ENCODE data around the gene PAM.
A peak's percentile ranks its signal among the peaks of the same experiment; 100 is the strongest.

The PAM gene

DNA sequence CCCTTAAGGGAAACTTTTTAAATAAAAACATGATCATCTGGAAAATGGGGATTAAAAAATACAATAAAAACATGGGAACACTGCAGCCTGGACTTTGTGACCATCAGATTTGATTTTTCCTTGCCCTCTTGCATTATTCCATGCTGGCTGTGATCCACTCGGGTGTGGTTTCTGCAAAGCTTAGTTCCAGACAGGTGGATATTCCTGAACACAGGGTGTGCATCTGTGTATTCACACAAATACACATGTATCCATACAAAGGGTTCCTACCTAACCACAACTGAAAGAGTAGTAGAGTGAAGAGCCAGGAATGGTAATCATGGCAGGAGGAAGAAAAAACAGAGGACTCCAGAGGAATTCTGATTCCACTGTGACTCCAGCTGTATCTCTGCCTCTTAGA is 178.2 kb downstream of the PAM start (continued):
- TF ChIP-seq, protein P1, sequence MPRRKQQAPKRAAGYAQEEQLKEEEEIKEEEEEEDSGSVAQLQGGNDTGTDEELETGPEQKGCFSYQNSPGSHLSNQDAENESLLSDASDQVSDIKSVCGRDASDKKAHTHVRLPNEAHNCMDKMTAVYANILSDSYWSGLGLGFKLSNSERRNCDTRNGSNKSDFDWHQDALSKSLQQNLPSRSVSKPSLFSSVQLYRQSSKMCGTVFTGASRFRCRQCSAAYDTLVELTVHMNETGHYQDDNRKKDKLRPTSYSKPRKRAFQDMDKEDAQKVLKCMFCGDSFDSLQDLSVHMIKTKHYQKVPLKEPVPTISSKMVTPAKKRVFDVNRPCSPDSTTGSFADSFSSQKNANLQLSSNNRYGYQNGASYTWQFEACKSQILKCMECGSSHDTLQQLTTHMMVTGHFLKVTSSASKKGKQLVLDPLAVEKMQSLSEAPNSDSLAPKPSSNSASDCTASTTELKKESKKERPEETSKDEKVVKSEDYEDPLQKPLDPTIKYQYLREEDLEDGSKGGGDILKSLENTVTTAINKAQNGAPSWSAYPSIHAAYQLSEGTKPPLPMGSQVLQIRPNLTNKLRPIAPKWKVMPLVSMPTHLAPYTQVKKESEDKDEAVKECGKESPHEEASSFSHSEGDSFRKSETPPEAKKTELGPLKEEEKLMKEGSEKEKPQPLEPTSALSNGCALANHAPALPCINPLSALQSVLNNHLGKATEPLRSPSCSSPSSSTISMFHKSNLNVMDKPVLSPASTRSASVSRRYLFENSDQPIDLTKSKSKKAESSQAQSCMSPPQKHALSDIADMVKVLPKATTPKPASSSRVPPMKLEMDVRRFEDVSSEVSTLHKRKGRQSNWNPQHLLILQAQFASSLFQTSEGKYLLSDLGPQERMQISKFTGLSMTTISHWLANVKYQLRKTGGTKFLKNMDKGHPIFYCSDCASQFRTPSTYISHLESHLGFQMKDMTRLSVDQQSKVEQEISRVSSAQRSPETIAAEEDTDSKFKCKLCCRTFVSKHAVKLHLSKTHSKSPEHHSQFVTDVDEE (CRISPR knock-in tag; IDR thresholded peaks at IDR 0.05): no peak
- no peak for TF ChIP-seq OSR1 (CRISPR knock-in tag; IDR thresholded peaks at IDR 0.05)
- no peak for TF ChIP-seq TOX (CRISPR knock-in tag; IDR thresholded peaks at IDR 0.05; ENCODE audit: borderline replicate concordance)
- no peak for TF ChIP-seq SNAI2 (CRISPR knock-in tag; IDR thresholded peaks at IDR 0.05)
- TF ChIP-seq ZFP3 (CRISPR knock-in tag; IDR thresholded peaks at IDR 0.05): no peak
- no peak for TF ChIP-seq CSDC2 (CRISPR knock-in tag; IDR thresholded peaks at IDR 0.05)
- no peak for TF ChIP-seq ESRRG (CRISPR knock-in tag; IDR thresholded peaks at IDR 0.05)
- TF ChIP-seq ZNF70 (CRISPR knock-in tag; IDR thresholded peaks at IDR 0.05): no peak
- TF ChIP-seq TCF4 (CRISPR knock-in tag; IDR thresholded peaks at IDR 0.05; ENCODE audit: borderline replicate concordance): no peak

DNA sequence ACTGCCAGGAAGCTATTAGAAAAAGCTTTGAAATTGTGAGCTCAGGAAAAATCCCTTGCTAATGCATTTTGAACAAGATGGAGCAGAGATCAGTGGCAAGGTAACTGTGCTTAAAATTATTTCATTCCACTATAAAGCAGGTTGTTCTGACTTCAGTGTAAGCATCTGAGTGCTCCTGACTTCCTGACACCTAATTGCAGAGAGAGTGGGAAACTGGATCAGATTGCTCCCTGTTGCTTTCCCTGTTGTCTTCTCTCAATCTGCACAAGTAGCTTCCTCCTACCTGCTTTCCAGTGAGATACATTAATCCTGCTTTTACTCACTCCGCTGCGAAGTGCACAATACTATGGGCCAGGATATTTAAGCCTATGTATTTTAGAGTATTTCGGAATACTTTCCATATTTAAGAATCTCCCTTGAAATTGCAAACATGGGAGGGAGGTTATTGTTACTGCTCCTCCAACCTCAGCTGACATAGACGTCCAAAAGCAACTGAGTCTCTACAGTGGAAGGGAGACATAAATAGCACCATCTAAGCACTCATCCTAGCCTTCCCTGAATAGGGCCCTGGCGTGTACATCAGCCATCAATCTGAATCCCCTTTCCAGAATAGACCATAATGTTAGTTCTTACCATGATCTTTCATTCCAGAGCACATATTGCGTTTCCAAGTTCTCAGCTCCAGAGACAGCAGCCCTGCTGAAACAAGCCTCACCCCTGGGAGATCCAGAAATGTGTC is 178.8 kb downstream of the PAM start:
- ATAC-seq: no peak
- TF ChIP-seq GLIS3 (CRISPR knock-in tag; IDR thresholded peaks at IDR 0.05): no peak
- TF ChIP-seq, protein P2, sequence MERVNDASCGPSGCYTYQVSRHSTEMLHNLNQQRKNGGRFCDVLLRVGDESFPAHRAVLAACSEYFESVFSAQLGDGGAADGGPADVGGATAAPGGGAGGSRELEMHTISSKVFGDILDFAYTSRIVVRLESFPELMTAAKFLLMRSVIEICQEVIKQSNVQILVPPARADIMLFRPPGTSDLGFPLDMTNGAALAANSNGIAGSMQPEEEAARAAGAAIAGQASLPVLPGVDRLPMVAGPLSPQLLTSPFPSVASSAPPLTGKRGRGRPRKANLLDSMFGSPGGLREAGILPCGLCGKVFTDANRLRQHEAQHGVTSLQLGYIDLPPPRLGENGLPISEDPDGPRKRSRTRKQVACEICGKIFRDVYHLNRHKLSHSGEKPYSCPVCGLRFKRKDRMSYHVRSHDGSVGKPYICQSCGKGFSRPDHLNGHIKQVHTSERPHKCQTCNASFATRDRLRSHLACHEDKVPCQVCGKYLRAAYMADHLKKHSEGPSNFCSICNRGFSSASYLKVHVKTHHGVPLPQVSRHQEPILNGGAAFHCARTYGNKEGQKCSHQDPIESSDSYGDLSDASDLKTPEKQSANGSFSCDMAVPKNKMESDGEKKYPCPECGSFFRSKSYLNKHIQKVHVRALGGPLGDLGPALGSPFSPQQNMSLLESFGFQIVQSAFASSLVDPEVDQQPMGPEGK (CRISPR knock-in tag; IDR thresholded peaks at IDR 0.05; ENCODE audit: borderline replicate concordance): no peak
- no peak for TF ChIP-seq TOX (CRISPR knock-in tag; IDR thresholded peaks at IDR 0.05; ENCODE audit: borderline replicate concordance)
- no peak for TF ChIP-seq ZNF70 (CRISPR knock-in tag; IDR thresholded peaks at IDR 0.05)
- TF ChIP-seq TCF4 (CRISPR knock-in tag; IDR thresholded peaks at IDR 0.05; ENCODE audit: borderline replicate concordance): no peak
- TF ChIP-seq ZC3H10 (CRISPR knock-in tag; IDR thresholded peaks at IDR 0.05): no peak
- TF ChIP-seq ZFP3 (CRISPR knock-in tag; IDR thresholded peaks at IDR 0.05): no peak
- no peak for TF ChIP-seq PPARA (CRISPR knock-in tag; IDR thresholded peaks at IDR 0.05; ENCODE audit: borderline replicate concordance)
- TF ChIP-seq RARB (CRISPR knock-in tag; IDR thresholded peaks at IDR 0.05): no peak
- TF ChIP-seq ZNF8 (CRISPR knock-in tag; IDR thresholded peaks at IDR 0.05): no peak

DNA sequence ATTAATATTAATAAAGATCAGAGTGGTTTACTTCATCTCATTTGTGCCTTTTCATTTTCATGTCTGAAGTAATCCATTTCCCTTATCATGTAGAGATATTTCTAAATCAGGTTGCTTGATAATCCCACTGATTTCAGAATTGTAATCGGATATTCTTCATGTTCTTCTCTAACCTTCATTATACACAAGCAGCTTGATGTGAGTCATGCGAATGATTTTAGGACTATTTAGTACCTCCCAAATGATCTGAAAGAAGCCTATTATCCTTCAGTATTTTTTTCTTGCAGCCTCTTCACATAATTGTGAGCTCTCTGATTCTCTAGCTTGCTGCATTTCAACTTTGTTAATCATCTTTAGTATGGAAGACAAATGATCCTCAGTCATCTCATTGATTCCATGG is 182.8 kb downstream of the PAM start:
- TF ChIP-seq GLIS3 (CRISPR knock-in tag; IDR thresholded peaks at IDR 0.05): no peak
- TF ChIP-seq PPARA (CRISPR knock-in tag; IDR thresholded peaks at IDR 0.05; ENCODE audit: borderline replicate concordance): no peak
- TF ChIP-seq ARNTL (CRISPR knock-in tag; IDR thresholded peaks at IDR 0.05; ENCODE audit: borderline replicate concordance, low read depth): no peak
- ATAC-seq: peak; percentile 55

DNA sequence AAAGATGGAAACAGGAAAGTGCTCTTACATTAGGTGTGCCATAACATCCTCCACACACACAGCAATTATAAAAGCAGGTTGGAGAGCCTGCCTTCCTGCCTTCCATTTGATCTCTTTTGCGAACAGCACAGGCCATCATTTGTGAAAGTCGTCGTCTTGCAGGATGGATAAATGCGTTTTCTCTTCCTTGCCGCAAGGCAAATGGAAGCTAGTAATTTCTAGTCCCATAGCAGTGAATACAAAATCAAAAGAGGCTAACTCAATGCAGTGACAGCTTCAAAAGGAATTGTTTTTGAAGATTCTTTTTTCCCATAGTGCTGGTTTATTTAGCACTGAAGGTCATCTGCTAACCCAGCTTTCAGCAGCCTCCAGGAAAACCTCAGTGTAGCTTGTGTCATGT is 186.0 kb downstream of the PAM start:
- no peak for ATAC-seq
- TF ChIP-seq ZC3H10 (CRISPR knock-in tag; IDR thresholded peaks at IDR 0.05) (no peak), ESRRG (CRISPR knock-in tag; IDR thresholded peaks at IDR 0.05) (no peak), OSR1 (CRISPR knock-in tag; IDR thresholded peaks at IDR 0.05) (no peak), PPARA (CRISPR knock-in tag; IDR thresholded peaks at IDR 0.05; ENCODE audit: borderline replicate concordance) (no peak)
- TF ChIP-seq, protein P3, sequence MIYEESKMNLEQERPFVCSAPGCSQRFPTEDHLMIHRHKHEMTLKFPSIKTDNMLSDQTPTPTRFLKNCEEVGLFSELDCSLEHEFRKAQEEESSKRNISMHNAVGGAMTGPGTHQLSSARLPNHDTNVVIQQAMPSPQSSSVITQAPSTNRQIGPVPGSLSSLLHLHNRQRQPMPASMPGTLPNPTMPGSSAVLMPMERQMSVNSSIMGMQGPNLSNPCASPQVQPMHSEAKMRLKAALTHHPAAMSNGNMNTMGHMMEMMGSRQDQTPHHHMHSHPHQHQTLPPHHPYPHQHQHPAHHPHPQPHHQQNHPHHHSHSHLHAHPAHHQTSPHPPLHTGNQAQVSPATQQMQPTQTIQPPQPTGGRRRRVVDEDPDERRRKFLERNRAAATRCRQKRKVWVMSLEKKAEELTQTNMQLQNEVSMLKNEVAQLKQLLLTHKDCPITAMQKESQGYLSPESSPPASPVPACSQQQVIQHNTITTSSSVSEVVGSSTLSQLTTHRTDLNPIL (CRISPR knock-in tag; IDR thresholded peaks at IDR 0.05; ENCODE audit: low read depth): no peak
- TF ChIP-seq, protein P4, sequence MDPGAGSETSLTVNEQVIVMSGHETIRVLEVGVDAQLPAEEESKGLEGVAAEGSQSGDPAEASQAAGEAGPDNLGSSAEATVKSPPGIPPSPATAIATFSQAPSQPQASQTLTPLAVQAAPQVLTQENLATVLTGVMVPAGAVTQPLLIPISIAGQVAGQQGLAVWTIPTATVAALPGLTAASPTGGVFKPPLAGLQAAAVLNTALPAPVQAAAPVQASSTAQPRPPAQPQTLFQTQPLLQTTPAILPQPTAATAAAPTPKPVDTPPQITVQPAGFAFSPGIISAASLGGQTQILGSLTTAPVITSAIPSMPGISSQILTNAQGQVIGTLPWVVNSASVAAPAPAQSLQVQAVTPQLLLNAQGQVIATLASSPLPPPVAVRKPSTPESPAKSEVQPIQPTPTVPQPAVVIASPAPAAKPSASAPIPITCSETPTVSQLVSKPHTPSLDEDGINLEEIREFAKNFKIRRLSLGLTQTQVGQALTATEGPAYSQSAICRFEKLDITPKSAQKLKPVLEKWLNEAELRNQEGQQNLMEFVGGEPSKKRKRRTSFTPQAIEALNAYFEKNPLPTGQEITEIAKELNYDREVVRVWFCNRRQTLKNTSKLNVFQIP (CRISPR knock-in tag; IDR thresholded peaks at IDR 0.05; ENCODE audit: borderline replicate concordance, low read depth): no peak

DNA sequence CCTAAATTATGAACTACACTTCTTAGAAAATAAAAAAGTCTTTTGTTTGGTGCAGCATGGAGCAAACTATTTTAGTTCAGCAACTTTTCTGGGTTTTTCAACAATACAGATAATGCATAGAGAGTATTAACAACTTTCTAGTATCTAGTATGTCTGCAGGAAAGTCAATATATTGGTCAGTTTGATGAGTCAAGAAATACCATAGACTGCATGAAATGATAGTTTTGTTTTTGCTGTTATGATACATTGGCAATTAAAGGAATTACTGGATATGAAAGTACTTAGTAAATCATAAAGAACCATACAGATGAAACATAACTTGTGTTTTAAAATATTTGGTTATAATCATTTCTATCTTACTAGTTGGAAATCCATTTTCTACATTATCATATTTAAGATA is 191.3 kb downstream of the PAM start:
- TF ChIP-seq RARB (CRISPR knock-in tag; IDR thresholded peaks at IDR 0.05) (no peak), ZNF8 (CRISPR knock-in tag; IDR thresholded peaks at IDR 0.05) (no peak), ZNF70 (CRISPR knock-in tag; IDR thresholded peaks at IDR 0.05) (no peak), ESRRG (CRISPR knock-in tag; IDR thresholded peaks at IDR 0.05) (no peak), TCF4 (CRISPR knock-in tag; IDR thresholded peaks at IDR 0.05; ENCODE audit: borderline replicate concordance) (no peak), ZFP3 (CRISPR knock-in tag; IDR thresholded peaks at IDR 0.05) (no peak), ARNTL (CRISPR knock-in tag; IDR thresholded peaks at IDR 0.05; ENCODE audit: borderline replicate concordance, low read depth) (no peak)
- TF ChIP-seq, protein P2 (CRISPR knock-in tag; IDR thresholded peaks at IDR 0.05; ENCODE audit: borderline replicate concordance): no peak
- TF ChIP-seq, protein P5, sequence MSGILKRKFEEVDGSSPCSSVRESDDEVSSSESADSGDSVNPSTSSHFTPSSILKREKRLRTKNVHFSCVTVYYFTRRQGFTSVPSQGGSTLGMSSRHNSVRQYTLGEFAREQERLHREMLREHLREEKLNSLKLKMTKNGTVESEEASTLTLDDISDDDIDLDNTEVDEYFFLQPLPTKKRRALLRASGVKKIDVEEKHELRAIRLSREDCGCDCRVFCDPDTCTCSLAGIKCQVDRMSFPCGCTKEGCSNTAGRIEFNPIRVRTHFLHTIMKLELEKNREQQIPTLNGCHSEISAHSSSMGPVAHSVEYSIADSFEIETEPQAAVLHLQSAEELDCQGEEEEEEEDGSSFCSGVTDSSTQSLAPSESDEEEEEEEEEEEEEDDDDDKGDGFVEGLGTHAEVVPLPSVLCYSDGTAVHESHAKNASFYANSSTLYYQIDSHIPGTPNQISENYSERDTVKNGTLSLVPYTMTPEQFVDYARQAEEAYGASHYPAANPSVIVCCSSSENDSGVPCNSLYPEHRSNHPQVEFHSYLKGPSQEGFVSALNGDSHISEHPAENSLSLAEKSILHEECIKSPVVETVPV (CRISPR knock-in tag; IDR thresholded peaks at IDR 0.05): no peak
- ATAC-seq: no peak

Measured in SK-N-SH treated with all-trans-retinoic acid at 6 μM for 48 hours (cell line).